SH-SY5Y (cell line): ENCODE results near the gene CRYGC.

Experiments used
- GATA2 ChIP-seq: IDR thresholded peaks from 2 replicates; pipeline ENCODE4 v1.6.1; 2011; ENCODE audit warnings: mild to moderate bottlenecking, low read depth, low read length
- GATA3 ChIP-seq: IDR thresholded peaks from 2 replicates; pipeline ENCODE4 v1.6.1; 2011; ENCODE audit warnings: low read depth, mild to moderate bottlenecking, low read length, moderate library complexity

- TF ChIP-seq GATA2 (no peak), GATA3 (no peak)
These were observed 44.5 kb upstream of the CRYGC start for GRCh38 chr2:208174144-208174543.
